HG03196 (cell line): ENCODE measurements around the gene CTU2.

Source experiments
- ATAC-seq: cut with Tn5 transposase; IDR thresholded peaks from one replicate; pipeline ENCODE4 v1.9.1; 2021; ENCODE audit not compliant: unreplicated experiment

CTU2 gene

DNA sequence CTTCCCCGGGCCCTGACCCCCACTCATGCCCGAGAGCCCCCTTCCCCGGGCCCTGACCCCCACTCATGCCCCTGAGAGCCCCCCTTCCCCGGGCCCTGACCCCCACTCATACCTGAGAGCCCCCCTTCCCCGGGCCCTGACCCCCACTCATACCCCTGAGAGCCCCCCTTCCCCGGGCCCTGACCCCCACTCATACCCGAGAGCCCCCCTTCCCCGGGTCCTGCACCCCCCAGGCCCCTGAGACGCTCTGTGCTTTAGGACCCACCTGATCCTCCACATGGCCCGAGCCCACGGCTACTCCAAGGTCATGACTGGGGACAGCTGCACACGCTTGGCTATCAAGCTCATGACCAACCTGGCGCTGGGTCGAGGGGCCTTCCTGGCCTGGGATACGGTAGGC lies 6.8 kb downstream of the CTU2 start:
- ATAC-seq: no peak

DNA sequence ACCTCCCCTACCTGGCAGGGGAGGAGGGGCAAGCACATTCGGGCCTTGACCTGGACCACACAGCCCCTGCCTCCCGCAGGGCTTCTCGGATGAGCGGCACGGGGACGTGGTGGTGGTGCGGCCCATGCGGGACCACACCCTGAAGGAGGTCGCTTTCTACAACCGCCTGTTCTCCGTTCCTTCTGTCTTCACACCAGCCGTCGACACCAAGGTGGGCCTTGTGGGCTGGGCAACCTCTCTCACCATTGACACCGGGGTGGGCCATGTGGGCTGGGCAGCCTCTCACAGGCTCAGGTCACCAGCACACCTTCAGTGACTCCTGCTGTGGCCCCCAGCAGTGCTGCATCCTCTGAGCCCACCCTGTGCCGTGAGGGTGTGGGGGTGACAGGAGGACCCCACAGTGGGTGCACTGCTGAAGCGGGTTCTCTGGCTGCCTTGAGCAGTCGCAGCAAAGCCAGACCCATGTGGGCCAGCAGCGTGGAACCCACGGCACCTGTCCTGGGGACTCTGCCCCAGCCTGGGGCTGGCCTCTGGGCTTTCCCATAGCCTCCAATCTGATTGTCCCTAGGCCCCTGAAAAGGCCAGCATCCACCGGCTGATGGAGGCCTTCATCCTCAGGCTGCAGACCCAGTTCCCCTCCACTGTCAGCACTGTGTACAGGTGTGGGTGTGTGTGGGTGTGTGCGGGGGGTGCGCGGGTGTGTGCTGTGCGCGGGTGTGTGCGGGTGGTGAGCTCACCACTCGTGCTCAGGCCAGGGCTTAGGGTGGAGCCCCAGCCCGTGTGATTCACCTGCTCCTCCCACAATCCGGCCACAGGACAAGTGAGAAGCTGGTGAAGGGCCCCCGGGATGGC lies 7.5 kb downstream of the CTU2 start:
- no peak for ATAC-seq

DNA sequence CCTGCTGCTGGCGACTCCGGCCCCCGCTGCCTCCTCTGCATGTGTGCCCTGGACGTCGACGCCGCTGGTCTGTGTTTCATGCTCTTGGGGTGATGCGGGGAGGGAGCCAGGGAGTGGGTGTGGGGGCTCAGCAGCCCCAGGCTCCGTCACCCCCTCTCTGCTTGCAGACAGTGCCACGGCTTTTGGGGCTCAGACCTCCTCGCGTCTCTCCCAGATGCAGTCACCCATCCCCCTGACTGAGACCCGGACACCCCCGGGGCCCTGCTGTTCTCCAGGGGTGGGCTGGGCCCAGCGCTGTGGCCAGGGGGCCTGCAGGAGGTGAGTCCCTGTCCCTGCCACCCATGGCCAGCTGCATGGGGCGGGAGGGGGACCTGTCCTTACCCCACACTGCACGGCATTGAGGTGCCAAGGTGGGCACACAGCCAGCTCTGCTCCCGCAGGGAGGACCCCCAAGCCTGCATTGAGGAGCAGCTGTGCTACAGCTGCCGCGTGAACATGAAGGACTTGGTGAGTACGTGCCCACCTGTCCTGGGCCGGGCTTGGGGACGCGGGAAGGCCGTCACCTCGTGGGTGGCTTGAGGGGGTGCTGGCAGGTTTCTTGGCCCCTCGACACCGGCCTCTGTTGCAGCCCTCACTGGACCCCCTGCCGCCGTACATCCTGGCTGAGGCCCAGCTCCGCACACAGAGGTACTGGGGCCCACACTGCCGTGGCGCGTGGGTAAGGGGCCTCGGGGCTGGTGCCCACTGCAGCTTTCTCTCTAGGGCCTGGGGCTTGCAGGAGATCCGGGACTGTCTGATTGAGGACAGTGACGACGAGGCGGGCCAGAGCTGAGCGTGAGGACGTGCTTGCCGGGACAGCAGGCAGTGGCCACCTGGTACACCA lies 8.4 kb downstream of the CTU2 start:
- no peak for ATAC-seq

DNA sequence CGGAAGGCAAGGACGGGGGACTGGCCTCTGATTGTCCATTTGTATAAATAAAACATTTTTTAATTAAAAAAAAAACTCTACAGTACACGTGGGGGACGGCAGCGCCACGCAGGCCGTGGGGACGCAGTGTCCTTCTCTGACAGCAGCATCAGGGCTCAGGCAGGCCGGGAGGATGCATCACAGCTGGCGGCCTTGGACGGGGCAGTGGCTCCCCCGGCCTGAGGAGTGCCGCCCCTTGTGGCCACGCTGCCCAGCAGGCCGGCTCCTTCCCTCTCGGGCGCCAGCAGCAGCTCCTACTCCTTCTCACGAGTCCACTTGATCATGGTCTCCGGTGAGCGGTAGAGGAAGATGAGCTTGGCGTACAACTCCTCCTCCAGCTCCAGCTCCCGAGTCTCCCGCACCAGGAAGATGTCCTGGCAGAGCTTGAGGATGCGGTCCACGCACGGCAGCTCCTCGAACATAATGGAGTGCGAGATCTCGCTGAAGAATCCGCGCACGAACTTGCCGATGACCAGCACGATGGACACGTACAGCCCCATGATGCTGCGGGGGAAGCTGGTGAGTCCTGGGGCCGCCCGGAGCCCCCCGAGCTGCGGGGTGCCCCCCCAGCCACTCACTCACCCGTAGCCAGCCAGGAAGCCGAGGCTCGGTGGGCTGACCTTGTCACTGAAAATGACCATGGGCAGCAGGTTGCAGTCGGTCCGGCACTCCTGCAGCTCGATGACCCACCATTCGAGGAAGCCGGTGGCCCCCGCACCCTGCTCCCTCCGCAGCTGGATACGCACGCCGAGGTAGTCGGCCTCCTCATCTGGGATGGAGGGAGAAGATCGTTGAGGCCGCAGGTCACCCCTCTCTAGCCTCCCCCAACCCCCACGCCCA lies 9.2 kb downstream of the CTU2 start:
- ATAC-seq: no peak

DNA sequence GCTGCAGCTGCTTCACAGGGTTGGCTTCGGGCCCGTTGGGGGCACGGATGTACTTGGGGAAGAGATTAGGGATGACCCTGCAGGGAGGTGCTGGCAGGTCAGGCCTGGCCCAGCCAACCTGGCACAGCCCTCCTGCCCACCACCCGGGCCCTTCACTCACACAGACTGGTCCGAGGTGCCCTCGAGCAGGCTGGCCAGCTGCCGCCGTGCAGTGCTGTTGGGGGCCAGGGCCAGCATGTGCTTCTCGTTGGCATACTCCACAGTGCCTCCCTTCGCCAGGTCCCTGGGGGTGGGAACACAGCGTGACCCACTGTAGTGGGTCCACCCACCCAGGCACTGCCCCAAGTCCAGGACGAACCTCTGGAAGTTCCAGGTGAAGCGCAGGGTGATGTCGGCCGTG lies 9.9 kb downstream of the CTU2 start:
- no peak for ATAC-seq

GRCh38 chr16:88716601-88717001 lies 10.3 kb downstream of the CTU2 start:
- no peak for ATAC-seq

GRCh38 chr16:88718178-88718577 lies 11.9 kb downstream of the CTU2 start:
- no peak for ATAC-seq

- ATAC-seq: no peak
Measured at GRCh38 chr16:88719267-88719932, 13.1 kb downstream of the CTU2 start.

DNA sequence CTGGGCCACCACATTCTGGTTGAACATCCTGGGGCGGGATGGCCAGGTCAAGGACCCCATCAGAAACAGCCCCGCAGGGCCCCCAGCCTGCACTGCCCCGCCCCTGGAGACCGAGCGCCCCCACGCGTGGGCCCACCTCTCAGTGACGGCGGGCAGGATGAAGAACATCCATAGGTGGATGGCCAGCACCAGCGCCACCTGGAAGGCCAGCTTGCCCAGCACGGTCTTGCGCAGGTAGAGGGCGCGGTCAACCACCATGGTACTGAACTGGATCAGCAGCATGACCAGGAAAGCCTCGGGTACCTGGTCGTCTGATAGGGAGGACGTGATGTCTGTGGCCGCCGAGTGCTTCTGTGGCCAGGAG lies 13.6 kb downstream of the CTU2 start:
- ATAC-seq: no peak

GRCh38 chr16:88720396-88720970 lies 14.2 kb downstream of the CTU2 start:
- ATAC-seq: no peak

DNA sequence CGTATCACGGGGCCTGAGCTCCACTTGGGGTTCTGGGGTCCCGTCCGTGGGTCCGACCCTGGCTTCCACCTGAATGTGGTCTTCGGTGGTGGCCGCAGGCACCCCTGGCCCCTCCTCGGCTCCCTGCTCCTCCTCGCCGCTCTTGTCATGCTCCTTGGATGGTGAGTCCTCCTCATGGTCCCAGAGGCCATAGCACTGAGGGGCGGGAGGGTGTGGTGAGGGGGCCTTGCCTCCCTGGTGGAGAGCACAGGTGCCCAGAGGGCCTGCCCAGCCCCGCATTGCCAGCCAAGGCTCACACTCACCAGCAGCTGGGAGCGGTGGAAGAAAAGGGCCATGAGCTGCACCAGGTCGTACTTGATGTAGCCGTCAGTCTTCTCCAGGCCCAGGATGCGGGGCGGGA lies 14.9 kb downstream of the CTU2 start:
- ATAC-seq: no peak

GRCh38 chr16:88721815-88722755 lies 15.8 kb downstream of the CTU2 start:
- ATAC-seq: no peak

GRCh38 chr16:88722784-88723506 lies 16.6 kb downstream of the CTU2 start:
- no peak for ATAC-seq

GRCh38 chr16:88723507-88723887 lies 17.2 kb downstream of the CTU2 start:
- no peak for ATAC-seq

- ATAC-seq: no peak
Measured at GRCh38 chr16:88723911-88724310, 17.6 kb downstream of the CTU2 start.

DNA sequence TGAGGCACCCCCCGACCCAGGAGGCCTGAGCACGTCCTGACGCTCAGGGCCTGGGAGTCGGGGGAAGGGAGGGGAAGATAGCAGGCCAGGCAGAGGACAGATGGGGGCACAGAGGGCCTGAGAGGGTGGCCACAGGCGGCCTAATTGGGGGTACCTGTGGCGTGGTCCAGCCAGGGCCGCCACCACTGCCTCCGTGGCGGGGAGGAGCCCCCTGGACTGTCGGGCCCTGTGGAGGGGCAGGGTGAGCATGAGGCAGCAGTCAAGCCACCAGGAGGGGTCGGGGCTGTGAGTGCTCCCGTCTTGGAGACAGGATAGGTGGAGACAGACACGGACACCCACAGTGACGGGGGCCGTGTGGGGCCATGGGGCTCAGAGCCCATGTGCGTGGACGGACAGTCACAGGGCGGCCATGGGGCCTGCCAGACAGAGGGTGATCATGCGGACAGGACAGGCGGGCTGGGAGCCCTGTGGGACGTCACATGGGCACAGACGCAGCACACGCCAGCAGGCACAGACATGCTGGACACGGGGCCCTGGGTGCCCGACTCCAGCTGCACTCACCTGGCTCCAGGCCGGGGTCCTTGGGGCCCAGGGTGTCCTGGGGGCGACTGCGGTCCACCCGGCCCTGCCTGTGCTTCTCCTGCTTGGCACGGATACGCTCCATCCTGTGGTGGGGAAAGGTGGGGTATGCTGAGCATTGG lies 18.7 kb downstream of the CTU2 start:
- no peak for ATAC-seq

DNA sequence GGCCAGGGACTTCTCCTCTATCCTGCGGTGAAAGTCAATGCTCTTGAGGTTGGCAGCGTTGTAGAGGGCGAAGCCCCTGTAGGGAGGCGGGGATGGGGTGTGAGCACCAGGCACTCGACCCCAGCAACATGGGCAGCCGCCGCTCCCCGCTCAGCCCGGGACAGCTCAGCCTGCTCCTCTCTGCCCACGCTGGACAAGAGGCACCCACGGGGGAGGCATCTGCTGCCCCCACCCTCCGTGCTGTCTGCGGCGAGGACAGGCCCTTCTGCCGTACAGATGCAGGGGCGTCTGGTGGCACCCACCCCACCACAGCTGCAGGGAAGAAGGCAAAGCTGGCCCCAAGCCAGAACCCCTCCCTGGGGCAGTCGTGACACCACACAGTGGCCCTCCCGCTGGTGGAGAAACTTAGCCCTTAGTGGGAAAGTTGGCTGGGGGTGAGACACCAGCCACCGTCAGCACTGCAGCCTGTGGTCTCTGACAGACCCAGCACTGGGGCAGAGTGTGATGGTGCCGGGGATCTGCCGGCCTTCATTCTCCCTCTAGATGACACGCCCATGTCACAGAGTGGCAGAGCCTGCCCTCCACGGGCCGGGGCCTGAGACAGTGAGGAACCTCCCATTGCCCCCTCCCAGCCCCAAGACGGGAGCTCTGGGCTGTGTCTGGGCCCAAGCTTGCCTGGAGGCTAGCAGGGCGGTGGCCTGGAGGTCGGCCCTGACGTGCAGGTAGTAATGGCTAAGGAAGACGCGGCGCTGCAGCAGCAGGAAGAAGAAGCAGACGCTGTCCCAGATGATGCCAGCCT lies 19.5 kb downstream of the CTU2 start:
- no peak for ATAC-seq
